Activated CD4-positive, alpha-beta T cell treated with anti-CD3 and anti-CD28 coated beads, Interleukin-2, amount 50 U/mL, for 48 hours (primary cell): Measurements from ENCODE around the gene SLC5A6.

Experiments used
- DNase-seq, 2 experiments: peaks; one replicate each; pipeline ENCODE4 v3.0.0-alpha.2; 2020

SLC5A6 gene

DNA sequence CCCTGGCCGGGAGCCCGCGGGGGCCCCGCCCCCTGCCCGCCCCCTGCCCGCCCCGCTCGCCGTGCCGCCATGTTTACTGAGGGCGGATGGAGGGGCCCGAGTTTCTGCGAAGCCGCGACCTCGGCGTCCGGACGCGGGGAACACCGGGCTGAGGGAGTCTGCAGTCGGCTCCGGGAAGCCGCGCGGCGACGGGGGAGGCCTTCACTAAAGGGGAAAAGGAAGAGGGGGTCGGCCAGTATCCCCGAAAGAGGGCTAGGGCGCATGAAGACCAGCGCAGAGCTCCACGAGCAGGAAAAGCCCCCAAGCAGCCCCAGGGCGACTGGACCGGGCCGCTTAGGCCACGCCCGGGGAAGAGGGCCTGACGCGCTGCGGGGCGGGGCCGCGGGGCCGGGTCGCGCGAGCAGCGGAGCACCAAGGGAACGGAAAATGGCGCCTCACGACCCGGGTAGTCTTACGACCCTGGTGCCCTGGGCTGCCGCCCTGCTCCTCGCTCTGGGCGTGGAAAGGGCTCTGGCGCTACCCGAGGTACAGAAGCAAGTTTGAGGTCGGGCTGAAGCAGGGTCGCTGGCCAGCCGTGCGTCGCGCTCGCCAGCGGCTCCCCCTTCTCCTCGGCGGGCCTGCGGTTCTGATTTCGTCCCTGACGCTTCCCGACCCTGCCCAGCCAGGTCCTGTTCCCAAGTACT is at the start of gene SLC5A6, which contains the start of gene ATRAID:
TSS of gene SLC5A6 (minus strand) at position 326 of the 683 bp plus-strand sequence. CDS start 4,618 bp downstream, outside the sequence.
TSS of gene ATRAID (plus strand) at position 99 of the 683 bp plus-strand sequence. CDS start at position 427, 328 bp downstream.
- DNase-seq = peak; percentile 86 to 88

DNA sequence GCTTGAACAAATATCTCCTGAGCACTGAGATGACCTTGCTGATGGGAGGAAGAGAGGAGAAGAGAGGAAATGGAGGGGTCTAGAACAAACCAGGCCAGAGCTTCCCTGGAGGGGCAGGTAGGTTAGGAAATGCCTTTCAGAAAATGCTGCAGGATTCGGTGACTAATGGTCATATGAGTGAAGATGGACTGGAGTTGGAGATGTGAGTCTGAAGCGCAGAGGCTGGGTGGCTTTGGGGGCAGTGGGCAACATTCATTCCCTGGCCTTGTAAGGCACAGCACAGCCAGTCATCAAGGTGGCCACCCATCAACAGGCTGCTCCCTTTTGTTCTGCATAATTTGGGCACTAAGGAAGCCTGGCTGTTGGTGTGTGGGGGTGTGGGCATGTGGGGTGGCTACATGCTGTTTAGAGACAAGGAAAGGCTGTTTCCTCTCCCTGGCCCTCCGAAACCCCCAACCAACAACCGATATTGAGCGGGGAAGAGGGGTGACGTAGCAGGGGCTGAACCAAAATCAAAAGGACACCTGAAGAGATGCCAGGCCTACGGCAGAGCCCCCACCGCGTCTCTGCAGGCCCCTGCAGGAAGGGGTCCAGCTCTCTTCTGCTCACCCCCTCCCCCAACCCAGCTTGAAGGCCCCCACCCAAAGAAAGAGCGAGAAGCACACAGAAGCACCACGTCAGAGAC is 49.3 kb upstream of the SLC5A6 start:
- no peak for DNase-seq

DNA sequence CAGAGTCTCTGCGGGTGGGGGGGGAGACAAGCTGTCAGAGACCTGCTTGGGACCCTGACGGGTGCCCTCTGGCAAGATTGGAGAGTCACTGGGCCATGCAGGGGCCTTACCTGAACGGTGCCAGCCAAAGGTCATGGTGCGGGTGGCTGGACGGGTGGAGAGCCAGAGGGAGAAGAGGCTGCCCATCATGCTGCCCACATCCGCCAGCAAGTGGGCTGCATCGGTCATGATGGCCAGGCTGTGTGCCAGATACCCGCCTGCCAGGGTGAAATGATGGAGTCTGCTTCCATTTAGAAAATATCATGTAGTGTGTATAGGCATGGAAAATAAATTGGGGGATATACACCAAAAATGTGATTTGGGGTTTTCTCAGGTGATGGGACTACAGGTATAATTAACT is 46.0 kb upstream of the SLC5A6 start:
- DNase-seq = no peak

DNA sequence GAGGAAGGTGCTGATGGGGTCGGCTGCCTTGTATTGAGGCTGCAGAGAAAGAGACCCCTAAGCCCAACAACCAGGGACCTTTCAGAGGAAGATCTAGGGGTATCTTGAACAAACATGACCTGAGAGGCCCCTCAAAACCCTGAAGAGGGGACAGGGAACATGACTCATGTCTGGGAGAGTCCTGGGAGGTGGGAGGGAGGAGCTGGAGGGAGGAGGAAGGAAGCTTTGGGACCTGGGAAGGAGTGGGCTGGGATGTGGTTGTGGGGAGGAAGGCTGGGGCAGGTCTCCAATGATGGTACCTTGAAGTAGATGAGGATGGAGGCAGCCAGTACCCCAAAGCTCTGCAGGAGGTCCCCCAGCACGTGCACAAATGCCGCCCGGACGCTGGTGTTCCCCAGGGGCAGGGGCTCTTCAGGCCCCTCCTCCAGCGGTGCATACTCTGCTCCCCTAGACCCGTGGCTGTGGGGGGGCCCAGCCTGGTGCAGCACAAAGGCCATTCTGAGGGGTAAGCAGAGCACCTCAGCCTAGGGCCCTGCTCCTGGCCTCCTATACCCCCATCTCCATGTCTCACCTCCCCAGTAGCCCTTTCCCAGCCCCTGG is 44.9 kb upstream of the SLC5A6 start:
- no peak for DNase-seq

DNA sequence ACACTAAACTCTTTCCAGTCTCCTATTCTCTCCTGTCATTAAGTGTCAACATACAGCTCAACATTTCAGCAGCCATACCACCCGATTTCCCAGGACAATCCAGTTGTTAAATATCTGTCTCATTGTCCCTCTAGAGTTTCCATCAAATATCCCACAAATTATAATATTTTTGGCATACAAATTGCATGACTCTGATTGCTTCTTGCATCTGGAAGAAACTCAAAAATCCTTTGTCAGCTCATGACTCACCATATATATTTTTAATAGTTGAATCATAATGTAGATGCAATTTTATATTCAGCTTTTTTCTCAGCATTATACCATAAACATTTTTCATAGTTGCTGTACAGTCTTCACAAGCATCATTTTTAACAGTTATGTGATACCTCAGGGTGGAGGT is 43.6 kb upstream of the SLC5A6 start:
- no peak for DNase-seq

DNA sequence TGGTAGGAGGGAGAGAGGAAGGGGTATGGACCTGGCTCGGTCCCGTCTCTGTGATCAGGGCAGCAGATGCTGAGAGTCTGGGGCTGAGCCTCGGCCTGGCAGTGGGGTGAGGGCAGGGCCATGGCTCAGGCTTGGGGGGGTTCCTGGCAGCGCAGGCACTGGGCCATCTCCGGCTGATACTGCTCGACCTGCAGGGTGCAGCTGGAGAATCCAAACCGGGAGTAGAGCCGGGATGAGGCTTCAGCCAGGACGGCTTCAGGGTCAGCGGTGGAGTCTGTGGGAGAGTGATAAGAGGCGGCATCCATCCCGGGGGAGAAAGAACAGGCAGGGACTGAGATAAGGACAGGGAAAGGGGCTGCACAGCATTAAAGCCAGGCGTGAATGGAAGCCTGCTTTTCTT is 43.1 kb upstream of the SLC5A6 start:
- DNase-seq = no peak

DNA sequence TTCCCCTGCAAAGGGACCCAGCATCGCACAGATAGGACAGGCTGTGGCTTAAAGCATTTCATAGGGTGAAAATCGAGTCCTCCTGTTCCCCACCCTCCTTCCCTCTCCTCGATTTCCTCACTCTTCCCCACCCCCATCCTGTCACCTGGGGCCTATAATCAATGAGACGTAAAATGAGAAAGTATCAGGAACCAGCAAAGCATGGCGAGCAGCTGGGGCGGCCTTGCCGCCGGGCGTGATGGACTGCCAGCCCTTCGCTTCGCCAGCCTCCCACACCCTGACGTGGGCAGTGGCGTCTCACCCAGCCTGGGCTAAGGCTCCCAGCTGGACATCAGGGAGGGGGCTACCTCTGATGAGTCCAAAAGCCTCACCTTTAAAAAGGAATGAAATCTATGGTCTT is 39.7 kb upstream of the SLC5A6 start:
- no peak for DNase-seq

DNA sequence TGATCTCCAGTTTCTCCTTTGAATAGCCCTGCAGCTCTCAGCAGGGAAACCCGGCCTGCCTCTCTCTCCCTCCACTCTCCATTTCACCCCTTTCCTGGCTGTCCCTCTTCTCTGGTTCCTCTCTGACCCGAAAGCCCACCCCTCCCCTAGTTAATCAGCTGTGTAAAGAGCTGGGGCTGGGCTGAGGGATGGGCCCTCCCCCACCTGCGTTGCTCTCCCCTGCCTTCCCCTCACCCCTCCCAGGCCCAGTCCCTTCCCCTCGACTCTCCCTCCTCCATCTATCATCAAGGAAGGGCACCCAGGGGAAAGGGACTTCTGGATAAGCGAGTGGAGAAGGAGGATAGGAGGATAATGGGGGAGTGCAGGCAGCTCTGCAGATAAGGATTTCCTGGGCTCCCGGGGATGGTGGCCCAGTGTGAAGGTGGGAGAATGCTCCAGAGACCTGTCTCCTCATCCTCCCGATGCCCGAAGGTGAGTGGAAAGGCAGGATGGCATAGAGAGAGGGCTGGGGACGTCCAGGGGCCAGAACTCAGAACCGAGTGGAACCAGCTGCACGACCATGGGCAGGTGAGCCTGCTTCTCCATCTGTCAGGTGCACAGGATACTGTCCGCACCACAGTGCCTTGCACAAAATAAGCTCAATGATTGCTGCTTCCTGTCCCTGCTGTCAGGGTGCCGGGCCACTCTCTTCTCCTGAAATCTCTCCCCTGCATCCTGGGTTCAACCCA is 38.7 kb upstream of the SLC5A6 start:
- DNase-seq = no peak

DNA sequence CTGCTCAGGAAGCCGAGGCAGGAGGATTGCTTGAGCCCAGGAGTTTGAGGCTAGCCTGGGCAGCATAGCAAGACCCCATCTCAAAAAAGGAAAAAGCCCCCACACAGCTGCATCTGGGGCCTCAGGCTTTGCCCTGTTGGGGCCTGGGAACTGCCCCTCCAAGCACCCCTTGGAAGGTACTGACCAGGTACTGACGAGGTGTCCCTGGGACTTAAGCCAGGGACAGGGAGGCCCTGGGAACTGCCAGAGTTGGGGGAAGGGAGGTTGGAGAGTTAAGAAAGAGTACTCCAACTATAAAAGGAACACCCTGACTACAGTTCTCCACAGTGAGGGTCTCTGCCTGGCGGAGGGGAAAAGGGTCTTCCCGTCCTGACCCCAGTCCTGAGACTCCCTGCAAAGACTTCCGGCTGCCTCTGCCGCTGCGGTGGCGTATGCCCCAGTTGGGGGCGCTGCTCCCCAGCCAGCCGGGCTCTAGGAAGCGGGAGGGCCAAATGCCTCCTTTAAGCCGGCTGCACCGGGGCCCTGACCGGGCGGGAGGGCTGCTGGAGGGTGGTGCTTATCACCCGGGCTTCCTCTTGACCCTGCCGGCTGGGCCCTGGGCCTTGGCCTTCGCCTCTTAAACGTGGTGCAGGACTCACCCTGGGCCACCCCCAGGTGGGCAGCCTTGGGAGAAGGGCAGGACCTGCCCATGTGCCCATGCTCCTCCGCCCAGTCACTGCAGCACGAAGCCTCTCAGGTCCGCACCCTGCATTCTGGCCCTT is 38.0 kb upstream of the SLC5A6 start:
- peak; percentile 67 to 73 for DNase-seq

DNA sequence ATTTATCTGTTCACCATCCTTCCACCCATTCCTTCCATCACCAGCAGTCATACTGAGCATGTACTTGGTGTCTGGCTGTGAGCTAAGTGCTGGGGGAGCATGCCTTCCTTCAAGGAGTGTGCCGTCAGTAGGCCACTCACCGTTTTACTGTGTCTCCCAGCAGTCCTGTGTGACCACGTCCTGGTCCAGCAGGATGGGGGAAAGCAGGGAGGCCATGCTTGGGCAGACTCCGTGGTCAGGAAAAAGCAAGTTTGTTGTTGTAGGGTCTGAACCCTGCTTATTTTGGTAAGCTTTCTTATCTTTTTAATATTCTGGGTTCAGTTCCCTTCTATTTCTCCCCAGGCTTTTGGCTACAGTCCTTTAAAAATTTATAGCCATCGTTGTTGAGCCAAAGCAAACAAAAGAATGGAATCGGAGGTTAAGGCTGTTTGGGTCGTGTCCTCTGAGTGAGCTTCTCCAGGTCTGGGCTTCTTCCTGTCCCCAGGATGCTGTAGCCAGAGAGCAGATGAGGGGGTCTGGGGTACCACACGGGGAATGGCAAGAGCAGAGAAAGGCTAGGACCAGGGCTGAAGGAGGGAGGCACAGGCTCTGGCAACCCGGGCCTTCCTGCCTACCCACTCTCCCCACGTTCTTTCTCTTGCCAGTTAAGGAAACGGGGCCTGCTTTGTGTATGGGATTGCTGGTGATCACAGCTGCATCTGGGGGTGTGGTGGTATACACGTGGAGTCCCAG is 37.3 kb upstream of the SLC5A6 start:
- DNase-seq = no peak

DNA sequence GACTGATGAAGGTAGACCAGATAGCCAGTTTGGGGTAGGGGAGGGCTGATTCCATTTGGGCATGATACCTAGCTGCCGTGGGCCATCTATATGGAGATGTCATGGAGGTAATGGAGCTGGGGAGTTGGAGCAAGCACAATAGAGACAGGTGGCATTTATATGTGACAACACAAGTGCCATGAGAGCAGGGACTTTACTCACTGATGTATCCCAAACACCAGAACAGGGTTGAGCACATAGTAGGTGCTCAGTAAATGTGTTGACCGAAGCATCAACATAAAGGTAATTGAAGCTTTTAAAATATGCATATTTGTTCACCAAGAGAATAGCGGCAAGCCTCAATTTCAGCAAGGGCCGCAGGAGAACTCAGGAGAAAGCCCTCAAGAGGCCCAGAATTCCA is 35.8 kb upstream of the SLC5A6 start:
- no peak for DNase-seq

DNA sequence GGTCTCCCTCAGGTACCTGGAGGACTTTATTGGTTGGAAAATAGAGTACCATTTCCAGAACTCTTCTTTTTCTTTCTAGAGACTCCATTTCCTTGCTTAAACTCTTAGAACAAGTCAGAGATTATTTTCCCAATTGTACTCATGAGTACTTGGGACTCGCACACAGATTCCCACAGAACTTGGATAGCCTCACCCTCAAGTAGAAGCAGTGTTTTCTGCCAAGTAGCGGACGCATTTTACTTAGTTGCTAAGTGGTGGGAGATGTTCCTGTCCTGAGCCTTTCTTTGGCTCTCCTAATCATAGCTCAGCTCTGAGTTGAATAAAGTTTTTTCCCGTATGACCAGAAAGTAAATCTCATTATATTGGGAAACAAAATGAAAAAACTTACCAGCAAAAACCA is 33.6 kb upstream of the SLC5A6 start:
- DNase-seq = no peak

DNA sequence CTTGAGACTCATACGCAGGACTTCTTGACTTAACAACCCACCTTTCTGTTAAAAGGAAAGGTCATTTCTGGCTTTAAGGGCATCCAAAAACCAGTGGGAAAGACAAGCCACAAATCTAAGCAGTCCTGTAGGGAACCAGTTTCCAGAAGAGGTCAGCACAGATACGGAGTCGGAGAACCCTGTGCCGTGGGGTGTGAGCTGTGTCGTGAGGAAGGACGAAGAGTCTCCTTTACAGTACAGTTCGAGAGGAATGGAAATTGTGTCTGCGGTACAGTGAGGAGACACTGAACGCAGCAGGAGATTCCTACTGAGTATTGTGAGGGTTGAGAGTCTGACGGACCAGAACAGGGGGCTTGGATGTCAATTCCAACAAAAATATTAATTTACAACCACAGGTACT is 33.0 kb upstream of the SLC5A6 start:
- no peak for DNase-seq

DNA sequence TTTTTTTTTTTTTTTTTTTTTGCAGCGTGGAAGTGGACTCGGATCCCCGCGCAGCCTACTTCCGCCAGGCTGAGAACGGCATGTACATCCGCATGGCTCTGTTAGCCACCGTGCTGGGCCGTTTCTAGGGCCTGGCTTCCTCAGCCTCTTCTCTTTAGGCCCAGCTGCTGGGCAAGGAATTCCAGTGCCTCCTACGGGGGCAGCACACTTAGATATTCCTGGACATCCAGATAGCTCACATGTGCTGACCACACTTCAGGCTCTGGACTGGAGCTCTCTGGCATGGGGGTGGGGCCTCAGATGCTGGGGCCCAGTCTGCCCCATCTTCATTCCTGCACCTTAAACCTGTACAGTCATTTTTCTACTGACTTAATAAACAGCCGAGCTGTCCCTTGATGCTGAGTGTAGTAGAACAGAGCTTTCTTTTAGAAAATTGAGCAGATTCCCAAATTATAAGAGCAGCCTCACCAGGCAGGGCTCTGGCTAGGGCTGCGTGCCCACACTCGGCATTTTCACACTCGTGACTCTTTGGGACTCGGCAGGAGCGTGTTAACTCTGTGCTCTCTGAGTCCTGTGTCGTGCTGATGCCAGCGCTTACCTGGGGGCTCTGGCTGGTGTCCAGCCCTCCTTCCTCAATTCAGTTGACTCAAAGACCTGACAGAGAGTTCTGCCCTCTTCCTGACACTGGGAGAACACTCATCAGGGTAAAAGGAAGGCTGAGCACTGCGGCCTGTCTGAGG is 31.5 kb upstream of the SLC5A6 start:
- DNase-seq = no peak

DNA sequence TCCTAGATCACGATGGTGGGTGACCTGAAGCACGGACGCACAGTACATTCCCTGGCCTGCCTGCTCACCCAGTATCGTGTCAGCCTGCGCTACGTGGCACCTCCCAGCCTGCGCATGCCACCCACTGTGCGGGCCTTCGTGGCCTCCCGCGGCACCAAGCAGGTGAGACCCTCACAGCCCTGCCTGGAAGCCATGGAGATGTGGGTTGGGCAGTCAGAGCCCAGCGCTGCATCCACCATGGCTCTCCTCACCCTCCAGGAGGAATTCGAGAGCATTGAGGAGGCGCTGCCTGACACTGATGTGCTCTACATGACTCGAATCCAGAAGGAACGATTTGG is 30.5 kb upstream of the SLC5A6 start:
- DNase-seq = no peak

DNA sequence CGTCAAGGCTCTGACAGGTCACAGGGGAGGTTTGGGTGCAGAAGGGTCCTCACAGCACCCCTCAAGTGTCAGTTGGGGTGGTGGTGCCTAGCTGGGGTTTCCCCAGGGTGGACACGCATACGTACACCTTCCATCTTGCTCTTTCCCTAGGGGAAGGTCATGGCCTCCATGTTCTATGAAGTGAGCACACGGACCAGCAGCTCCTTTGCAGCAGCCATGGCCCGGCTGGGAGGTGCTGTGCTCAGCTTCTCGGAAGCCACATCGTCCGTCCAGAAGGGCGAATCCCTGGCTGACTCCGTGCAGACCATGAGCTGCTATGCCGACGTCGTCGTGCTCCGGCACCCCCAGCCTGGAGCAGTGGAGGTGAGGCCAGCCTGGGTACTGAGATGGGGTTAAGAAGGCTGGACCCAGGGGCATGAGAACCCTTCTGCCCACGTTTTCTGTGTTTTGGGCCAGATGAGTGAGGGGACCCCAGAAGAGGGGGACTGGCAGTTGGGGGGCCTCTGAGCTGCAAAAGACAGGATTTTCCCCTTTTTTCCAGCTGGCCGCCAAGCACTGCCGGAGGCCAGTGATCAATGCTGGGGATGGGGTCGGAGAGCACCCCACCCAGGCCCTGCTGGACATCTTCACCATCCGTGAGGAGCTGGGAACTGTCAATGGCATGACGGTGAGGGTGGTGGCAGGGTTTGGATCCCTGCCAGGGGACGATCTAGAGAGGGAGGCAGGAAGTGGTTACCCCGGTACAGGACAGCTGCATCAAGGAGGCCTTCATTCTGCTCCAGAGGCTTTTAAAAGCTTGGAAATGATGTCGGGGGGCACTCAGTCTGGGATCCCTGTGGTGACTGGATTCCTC is 29.9 kb upstream of the SLC5A6 start:
- no peak for DNase-seq

DNA sequence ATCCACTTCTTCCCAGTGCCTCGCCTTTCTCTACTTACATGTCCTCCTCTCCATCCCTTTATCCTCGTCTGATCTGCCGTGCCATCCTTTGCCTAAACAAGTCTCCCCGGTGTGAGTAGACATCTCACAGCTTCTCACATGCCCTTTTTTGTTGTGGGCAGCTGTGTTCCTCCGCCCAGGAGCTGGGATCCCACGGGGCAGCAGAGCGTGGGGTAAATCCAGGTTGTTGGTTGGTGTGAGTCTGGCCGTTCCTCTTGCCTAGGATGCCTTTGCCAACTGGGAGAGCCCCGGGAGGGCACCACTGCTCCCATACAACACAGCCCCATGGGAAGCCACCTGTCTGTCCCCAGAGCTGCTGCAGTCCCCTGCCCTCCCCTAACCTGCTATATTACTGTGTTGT is 28.3 kb upstream of the SLC5A6 start:
- DNase-seq = no peak

DNA sequence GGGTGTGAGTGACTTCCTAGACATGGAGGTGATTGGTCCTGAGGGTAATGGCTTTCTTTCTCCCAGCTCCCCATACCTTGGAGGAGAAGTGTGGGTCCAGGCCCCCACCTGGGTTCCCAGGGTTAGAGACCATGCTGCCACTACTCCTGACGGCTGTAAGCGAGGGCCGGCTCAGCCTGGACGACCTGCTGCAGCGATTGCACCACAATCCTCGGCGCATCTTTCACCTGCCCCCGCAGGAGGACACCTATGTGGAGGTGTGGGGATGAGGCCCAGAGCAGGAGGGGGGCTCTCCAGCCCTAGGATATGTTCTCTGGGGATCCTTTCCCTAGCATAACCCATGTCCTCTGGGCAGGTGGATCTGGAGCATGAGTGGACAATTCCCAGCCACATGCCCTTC is 26.9 kb upstream of the SLC5A6 start:
- DNase-seq = no peak

DNA sequence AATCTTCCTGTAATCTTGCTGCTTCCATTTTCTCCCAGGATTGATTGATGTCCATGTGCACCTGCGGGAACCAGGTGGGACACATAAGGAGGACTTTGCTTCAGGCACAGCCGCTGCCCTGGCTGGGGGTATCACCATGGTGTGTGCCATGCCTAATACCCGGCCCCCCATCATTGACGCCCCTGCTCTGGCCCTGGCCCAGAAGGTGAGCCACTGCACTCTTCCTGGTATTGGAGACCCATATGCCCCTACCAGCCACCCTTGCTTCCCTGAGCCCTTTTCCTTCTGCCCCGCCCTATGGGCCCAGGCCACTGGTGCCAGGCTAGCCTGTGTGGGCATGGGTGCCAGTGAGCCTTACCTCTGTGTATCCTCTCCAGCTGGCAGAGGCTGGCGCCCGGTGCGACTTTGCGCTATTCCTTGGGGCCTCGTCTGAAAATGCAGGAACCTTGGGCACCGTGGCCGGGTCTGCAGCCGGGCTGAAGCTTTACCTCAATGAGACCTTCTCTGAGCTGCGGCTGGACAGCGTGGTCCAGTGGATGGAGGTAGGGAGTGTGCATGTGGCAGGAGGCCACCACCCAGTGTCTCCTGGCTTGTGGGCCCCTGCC is 25.4 kb upstream of the SLC5A6 start:
- no peak for DNase-seq

DNA sequence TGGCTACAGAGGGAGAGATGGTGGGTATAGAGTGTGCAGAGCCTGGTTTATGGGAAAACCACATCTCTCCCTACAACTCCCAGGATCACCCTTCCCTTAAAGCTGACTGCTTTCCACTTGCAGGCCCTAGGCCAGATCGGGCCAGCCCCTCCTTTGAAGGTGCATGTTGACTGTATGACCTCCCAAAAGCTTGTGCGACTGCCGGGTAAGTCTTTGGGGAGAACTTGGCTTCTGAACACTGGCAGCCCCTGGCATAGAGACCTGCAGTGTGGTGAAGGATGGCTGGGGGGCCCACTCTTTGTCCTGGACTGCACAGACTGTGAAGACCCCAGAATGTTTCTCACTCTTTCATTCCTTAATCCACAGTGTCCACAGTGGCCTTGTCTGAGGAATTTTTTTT is 24.6 kb upstream of the SLC5A6 start:
- DNase-seq = no peak
